ENCODE results near the gene LILRB3. TPM values are rescaled to one million over a fixed set of nuclear protein-coding genes. Genes with fewer than 3 reads are reported as not detected.
"Not testable (repeated sequence)": the region's sequence is repeated elsewhere in the genome, so short reads cannot be mapped to it uniquely, and the experiment has no call there.

LILRB3 gene
- total and polyA plus RNA-seq, 4 donors: 23.0 to 282 (median 57.2) TPM

- not testable (repeated sequence) for DNase-seq; H3K9me3 ChIP-seq (ENCODE audit: control insufficient read depth in 4 of 4, insufficient read depth in 3 of 4, low read length in 3 of 4); ATAC-seq (ENCODE audit: insufficient read depth, low FRiP score); H3K27ac ChIP-seq (ENCODE audit: low read depth in 1 of 2, low read length in 1 of 2); H3K27me3 ChIP-seq (ENCODE audit: control insufficient read depth in 3 of 3, insufficient read depth in 3 of 3, low read length in 2 of 3); H3K4me1 ChIP-seq (ENCODE audit: control insufficient read depth in 5 of 5, insufficient read depth in 5 of 5, low read length in 5 of 5); H3K9ac ChIP-seq (ENCODE audit: insufficient read depth in 1 of 2, low read length in 2 of 2); H3K36me3 ChIP-seq (ENCODE audit: control insufficient read depth in 4 of 4, insufficient read depth in 4 of 4, low read length in 4 of 4); H3K4me3 ChIP-seq
- WGBS, 2 donors: 57% methylated on average over 2 of the region's 4 CpGs; no CpG with 5 or more reads in 1 of the 2 donors
These were observed 19.4 kb upstream of the LILRB3 start for GRCh38 chr19:54242234-54242633.

GRCh38 chr19:54240372-54241336 is 17.8 kb upstream of the LILRB3 start:
- not testable (repeated sequence) for H3K27ac ChIP-seq (ENCODE audit: low read depth in 1 of 2, low read length in 1 of 2); H3K9me3 ChIP-seq (ENCODE audit: control insufficient read depth in 4 of 4, insufficient read depth in 3 of 4, low read length in 3 of 4); ATAC-seq (ENCODE audit: insufficient read depth, low FRiP score); H3K9ac ChIP-seq (ENCODE audit: insufficient read depth in 1 of 2, low read length in 2 of 2); H3K4me3 ChIP-seq; H3K27me3 ChIP-seq (ENCODE audit: control insufficient read depth in 3 of 3, insufficient read depth in 3 of 3, low read length in 2 of 3); H3K4me1 ChIP-seq (ENCODE audit: control insufficient read depth in 5 of 5, insufficient read depth in 5 of 5, low read length in 5 of 5); DNase-seq; H3K36me3 ChIP-seq (ENCODE audit: control insufficient read depth in 4 of 4, insufficient read depth in 4 of 4, low read length in 4 of 4)
- WGBS, 2 donors: 61 to 77% methylated on average over 16 to 17 of the region's 22 CpGs

GRCh38 chr19:54239491-54240371 is 16.9 kb upstream of the LILRB3 start:
- H3K4me1 ChIP-seq (ENCODE audit: control insufficient read depth in 5 of 5, insufficient read depth in 5 of 5, low read length in 5 of 5); H3K9me3 ChIP-seq (ENCODE audit: control insufficient read depth in 4 of 4, insufficient read depth in 3 of 4, low read length in 3 of 4); H3K27ac ChIP-seq (ENCODE audit: low read depth in 1 of 2, low read length in 1 of 2); H3K36me3 ChIP-seq (ENCODE audit: control insufficient read depth in 4 of 4, insufficient read depth in 4 of 4, low read length in 4 of 4); ATAC-seq (ENCODE audit: insufficient read depth, low FRiP score); H3K9ac ChIP-seq (ENCODE audit: insufficient read depth in 1 of 2, low read length in 2 of 2); DNase-seq; H3K4me3 ChIP-seq; H3K27me3 ChIP-seq (ENCODE audit: control insufficient read depth in 3 of 3, insufficient read depth in 3 of 3, low read length in 2 of 3): not testable (repeated sequence)
- whole genome bisulfite sequencing, 2 donors: 70 to 87% methylated on average over 14 to 15 of the region's 21 CpGs

GRCh38 chr19:54233941-54234340 is 11.1 kb upstream of the LILRB3 start:
- H3K4me3 ChIP-seq: no peak overlapping the region
- H3K27me3 ChIP-seq (ENCODE audit: control insufficient read depth in 3 of 3, insufficient read depth in 3 of 3, low read length in 2 of 3): peaks cover 0 to 5% (median 4%) of the 10 kb centered on the region in 3 donors
- 5 to 86% methylated on average over 5 of the region's 5 CpGs for WGBS, 2 donors
- no peaks in the 10 kb centered on the region for H3K36me3 ChIP-seq (ENCODE audit: control insufficient read depth in 4 of 4, insufficient read depth in 4 of 4, low read length in 4 of 4)
- no peak overlapping the region for H3K27ac ChIP-seq (ENCODE audit: low read depth in 1 of 2, low read length in 1 of 2)
- H3K9me3 ChIP-seq (ENCODE audit: control insufficient read depth in 4 of 4, insufficient read depth in 3 of 4, low read length in 3 of 4): no peaks in the 10 kb centered on the region
- no peak for TF ChIP-seq CTCF (IDR thresholded peaks at IDR 0.05; ENCODE audit: control extremely low read depth, extremely low read depth)
- no peak for DNase-seq
- H3K4me1 ChIP-seq (ENCODE audit: control insufficient read depth in 5 of 5, insufficient read depth in 5 of 5, low read length in 5 of 5): no peaks in the 10 kb centered on the region
- H3K9ac ChIP-seq (ENCODE audit: insufficient read depth in 1 of 2, low read length in 2 of 2): no peak overlapping the region
- ATAC-seq (ENCODE audit: insufficient read depth, low FRiP score): no peak

All from lung (tissue), 12 donors.